Measurements from ENCODE around the gene KBTBD12. TPM values are rescaled to one million over a fixed set of nuclear protein-coding genes. Genes with fewer than 3 reads are reported as not detected.

Gene KBTBD12
- total RNA-seq, 1 experiment from 2014 or later, result not detected

GRCh38 chr3:127884041-127884440 is 31.0 kb upstream of the KBTBD12 start:
- no peak for DNase-seq (ENCODE audit: low read depth, low spot score)

GRCh38 chr3:127886231-127886955 is 28.6 kb upstream of the KBTBD12 start:
- TF ChIP-seq FOSL1 (IDR thresholded peaks at IDR 0.05; ENCODE audit: low read depth), result no peak
- TF ChIP-seq REST (IDR thresholded peaks at IDR 0.05; ENCODE audit: low read depth), result no peak
- TF ChIP-seq, protein P1, sequence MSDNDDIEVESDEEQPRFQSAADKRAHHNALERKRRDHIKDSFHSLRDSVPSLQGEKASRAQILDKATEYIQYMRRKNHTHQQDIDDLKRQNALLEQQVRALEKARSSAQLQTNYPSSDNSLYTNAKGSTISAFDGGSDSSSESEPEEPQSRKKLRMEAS (IDR thresholded peaks at IDR 0.05), result no peak
- no peak for TF ChIP-seq SRF (IDR thresholded peaks at IDR 0.05; ENCODE audit: low read depth)
- TF ChIP-seq, protein P2, sequence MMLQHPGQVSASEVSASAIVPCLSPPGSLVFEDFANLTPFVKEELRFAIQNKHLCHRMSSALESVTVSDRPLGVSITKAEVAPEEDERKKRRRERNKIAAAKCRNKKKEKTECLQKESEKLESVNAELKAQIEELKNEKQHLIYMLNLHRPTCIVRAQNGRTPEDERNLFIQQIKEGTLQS (IDR thresholded peaks at IDR 0.05), result no peak
- no peak for TF ChIP-seq SIN3A (IDR thresholded peaks at IDR 0.05; ENCODE audit: low read depth)
- TF ChIP-seq EZH2 (IDR thresholded peaks at IDR 0.05), result no peak
- TF ChIP-seq ZFX (IDR thresholded peaks at IDR 0.05), result no peak
- no peak for TF ChIP-seq ELF1 (IDR thresholded peaks at IDR 0.05; ENCODE audit: borderline replicate concordance, low read depth)
- no peak for TF ChIP-seq ZNF274 (IDR thresholded peaks at IDR 0.05; ENCODE audit: low read depth, low read length)
- TF ChIP-seq EGR1 (IDR thresholded peaks at IDR 0.05; ENCODE audit: low read depth), result no peak
- TF ChIP-seq ZBTB33 (IDR thresholded peaks at IDR 0.05; ENCODE audit: extremely low read depth, insufficient replicate concordance, low read length), result no peak
- no peak for TF ChIP-seq JUND (IDR thresholded peaks at IDR 0.05)
- H3K4me1 ChIP-seq (ENCODE audit: control insufficient read depth in 1 of 2, insufficient read depth in 2 of 2, low read length in 2 of 2), result peaks cover 0 to 16% of the 10 kb centered on the region in 2 experiments; a peak in 2 of 4 replicates
- H3K9me2 ChIP-seq (ENCODE audit: insufficient read depth), result no peaks in the 10 kb centered on the region
- ChIA-PET CTCF (no interaction called here), RAD21 (ENCODE audit: low non-redundant PET in 1 of 2, low total read pairs in 2 of 2, uncharacterized antibody in 2 of 2, unreplicated experiment in 2 of 2) (no interaction called here), POLR2A (no interaction called here)
- H3K27ac ChIP-seq (ENCODE audit: low read depth, low read length), result no peak overlapping the region
- DNase-seq (ENCODE audit: low read depth, low spot score) (no peak), ATAC-seq (no peak)
- H3K9ac ChIP-seq (ENCODE audit: low read length), result no peak overlapping the region
- 0 out of 4 replicates have a peak, but pooled peaks cover 0 to 5% of the 10 kb centered on the region in 2 experiments for H3K36me3 ChIP-seq (ENCODE audit: control insufficient read depth in 1 of 2, insufficient read depth in 2 of 2, low read length in 2 of 2)
- H3K27me3 ChIP-seq (ENCODE audit: insufficient read depth, low read length), result no peaks in the 10 kb centered on the region
- no peak overlapping the region for H3K4me2 ChIP-seq (ENCODE audit: low read length)
- H3K9me3 ChIP-seq (ENCODE audit: control insufficient read depth in 1 of 2, insufficient read depth in 1 of 2, low read depth in 1 of 2, low read length in 2 of 2), result peaks cover 2 to 15% of the 10 kb centered on the region in 2 experiments; a peak in 2 of 4 replicates
- intact Hi-C loops (cut with micrococcal nuclease), result no loop called here
- BruUV-seq (replicated peaks), result no TSS peak
- no peaks in the 10 kb centered on the region for H3K79me2 ChIP-seq (ENCODE audit: insufficient read depth, low read length)
- no peak overlapping the region for H3K4me3 ChIP-seq (replicated peaks in 1 of 2; ENCODE audit: low read depth in 1 of 2, low read length in 2 of 2)
- no peak overlapping the region for H2AFZ ChIP-seq (ENCODE audit: low read depth, low read length, poor library complexity, severe bottlenecking)
- H4K20me1 ChIP-seq (ENCODE audit: insufficient read depth), result no peaks in the 10 kb centered on the region

More at GRCh38 chr3:127884041-127884440, 31.0 kb upstream of the KBTBD12 start:
- Histone ChIP-seq H3K4me3 (replicated peaks in 1 of 2; ENCODE audit: low read depth in 1 of 2, low read length in 2 of 2) (no peak overlapping the region), H3K27ac (ENCODE audit: low read depth, low read length) (no peak overlapping the region), H4K20me1 (ENCODE audit: insufficient read depth) (no peaks in the 10 kb centered on the region), H3K27me3 (ENCODE audit: insufficient read depth, low read length) (no peaks in the 10 kb centered on the region), H3K9me2 (ENCODE audit: insufficient read depth) (no peaks in the 10 kb centered on the region), H3K4me2 (ENCODE audit: low read length) (no peak overlapping the region), H3K9me3 (ENCODE audit: control insufficient read depth in 1 of 2, insufficient read depth in 1 of 2, low read depth in 1 of 2, low read length in 2 of 2) (no peaks in the 10 kb centered on the region), H3K36me3 (ENCODE audit: control insufficient read depth in 1 of 2, insufficient read depth in 2 of 2, low read length in 2 of 2) (no peaks in the 10 kb centered on the region), H3K9ac (ENCODE audit: low read length) (no peak overlapping the region), H3K79me2 (ENCODE audit: insufficient read depth, low read length) (no peaks in the 10 kb centered on the region), H3K4me1 (ENCODE audit: control insufficient read depth in 1 of 2, insufficient read depth in 2 of 2, low read length in 2 of 2) (no peaks in the 10 kb centered on the region), H2AFZ (ENCODE audit: low read depth, low read length, poor library complexity, severe bottlenecking) (no peak overlapping the region)
- no TSS peak for BruUV-seq (replicated peaks)
- intact Hi-C loops (cut with micrococcal nuclease), result no loop called here
- TF ChIP-seq CBX3 (IDR thresholded peaks at IDR 0.05; ENCODE audit: low read depth), result no peak
- TF ChIP-seq, protein P1 (IDR thresholded peaks at IDR 0.05), result no peak
- ChIA-PET RAD21 (ENCODE audit: low non-redundant PET in 1 of 2, low total read pairs in 2 of 2, uncharacterized antibody in 2 of 2, unreplicated experiment in 2 of 2) (no interaction called here), POLR2A (no interaction called here), CTCF (no interaction called here)
- no peak for ATAC-seq

All from HCT116 (cell line).